Fibroblast of lung (primary cell): ENCODE results near the gene S1PR1. TPM values are rescaled to one million over a fixed set of nuclear protein-coding genes. Genes with fewer than 3 reads are reported as not detected.

ENCODE experiments used
- DNase-seq, 2 donors: peaks; one replicate each; pipeline versions ENCODE4 v3.0.0 to v3.0.0-alpha.2; 2010; ENCODE audit warnings: low read depth in 2 of 2
- H2AFZ ChIP-seq: 2 replicates; pipeline ENCODE4 v1.5.1; 2012; ENCODE audit warnings: low read length, control low read depth, inconsistent platforms
- H3K27ac ChIP-seq: 2 replicates; pipeline ENCODE4 v1.5.1; 2011; ENCODE audit warnings: low read length, control low read depth; ENCODE audit not compliant: insufficient read depth
- H3K27me3 ChIP-seq: 2 replicates; pipeline ENCODE4 v1.5.1; 2011; ENCODE audit warnings: mild to moderate bottlenecking, low read length; ENCODE audit not compliant: control insufficient read depth, insufficient read depth
- H3K36me3 ChIP-seq: 2 replicates; pipeline ENCODE4 v1.5.1; 2011; ENCODE audit warnings: low read length; ENCODE audit not compliant: control insufficient read depth, insufficient read depth
- H3K4me1 ChIP-seq: 2 replicates; pipeline ENCODE4 v1.5.1; 2011; ENCODE audit warnings: low read length; ENCODE audit not compliant: control insufficient read depth, insufficient read depth; ENCODE audit errors: extremely low read depth
- H3K4me2 ChIP-seq: 2 replicates; pipeline ENCODE4 v1.5.1; 2011; ENCODE audit warnings: low read length, control low read depth; ENCODE audit not compliant: insufficient read depth; ENCODE audit errors: extremely low read depth
- H3K4me3 ChIP-seq, 4 experiments: fragments of 200-600 bp in 1 of 4; sonication (generic) in 1 of 4; replicated peaks in 1 of 4; 2 replicates each; pipeline ENCODE4 v1.5.1; 2011 to 2016; ENCODE audit warnings: low read length in 4 of 4, low read depth in 3 of 4, mild to moderate bottlenecking in 3 of 4, control low read depth in 2 of 4, inconsistent platforms in 1 of 4, mixed read lengths in 1 of 4; ENCODE audit not compliant: insufficient read depth in 1 of 4; ENCODE audit errors: control extremely low read depth in 1 of 4
- H3K79me2 ChIP-seq: 2 replicates; pipeline ENCODE4 v1.5.1; 2012; ENCODE audit warnings: mild to moderate bottlenecking, low read length, inconsistent platforms; ENCODE audit not compliant: control insufficient read depth, insufficient read depth
- H3K9ac ChIP-seq: 2 replicates; pipeline ENCODE4 v1.5.1; 2011; ENCODE audit warnings: mild to moderate bottlenecking, low read length, control low read depth; ENCODE audit not compliant: insufficient read depth
- H3K9me3 ChIP-seq: 2 replicates; pipeline ENCODE4 v1.5.1; 2012; ENCODE audit warnings: low read depth, low read length; ENCODE audit not compliant: control insufficient read depth, insufficient read depth
- H4K20me1 ChIP-seq: 2 replicates; pipeline ENCODE4 v1.5.1; 2011; ENCODE audit warnings: low read length; ENCODE audit not compliant: control insufficient read depth, insufficient read depth; ENCODE audit errors: extremely low read depth
- EZH2 ChIP-seq: IDR thresholded peaks from 2 replicates; pipeline ENCODE4 v1.5.1; 2012; ENCODE audit warnings: low read length, control low read depth, mild to moderate bottlenecking; ENCODE audit errors: missing control alignments
- polyA plus RNA-seq, 2 donors: library from polyadenylated mRNA; depleted of rRNA in 1 of 2; stranded (reverse) in 1 of 2; unstranded in 1 of 2; fragments of >200 nt; gene quantifications; 2 replicates each; pipeline ENCODE4 v1.2.1, GENCODE V29; 2011 to 2012; ENCODE audit warnings: missing spikeins in 1 of 2
- total RNA-seq: library from RNA; depleted of rRNA; stranded (reverse); fragments of >200 nt; gene quantifications from 2 replicates; pipeline ENCODE4 v1.2.1, GENCODE V29; 2014
- TF ChIP-seq, protein P1 (sequence below), 2 donors: IDR thresholded peaks in 1 of 2; conservative IDR thresholded peaks in 1 of 2; 1 replicate in 1 of 2; 2 replicates in 1 of 2; pipeline ENCODE4 v1.5.1; 2011 to 2012; ENCODE audit warnings: low read length in 2 of 2, control low read depth in 1 of 2, inconsistent platforms in 1 of 2, low read depth in 1 of 2, mild to moderate bottlenecking in 1 of 2

Gene S1PR1
- total and polyA plus RNA-seq, 2 donors (not counting 1 experiment from before 2014, with no cell fraction given) = 6.2 to 10.4 TPM

DNA sequence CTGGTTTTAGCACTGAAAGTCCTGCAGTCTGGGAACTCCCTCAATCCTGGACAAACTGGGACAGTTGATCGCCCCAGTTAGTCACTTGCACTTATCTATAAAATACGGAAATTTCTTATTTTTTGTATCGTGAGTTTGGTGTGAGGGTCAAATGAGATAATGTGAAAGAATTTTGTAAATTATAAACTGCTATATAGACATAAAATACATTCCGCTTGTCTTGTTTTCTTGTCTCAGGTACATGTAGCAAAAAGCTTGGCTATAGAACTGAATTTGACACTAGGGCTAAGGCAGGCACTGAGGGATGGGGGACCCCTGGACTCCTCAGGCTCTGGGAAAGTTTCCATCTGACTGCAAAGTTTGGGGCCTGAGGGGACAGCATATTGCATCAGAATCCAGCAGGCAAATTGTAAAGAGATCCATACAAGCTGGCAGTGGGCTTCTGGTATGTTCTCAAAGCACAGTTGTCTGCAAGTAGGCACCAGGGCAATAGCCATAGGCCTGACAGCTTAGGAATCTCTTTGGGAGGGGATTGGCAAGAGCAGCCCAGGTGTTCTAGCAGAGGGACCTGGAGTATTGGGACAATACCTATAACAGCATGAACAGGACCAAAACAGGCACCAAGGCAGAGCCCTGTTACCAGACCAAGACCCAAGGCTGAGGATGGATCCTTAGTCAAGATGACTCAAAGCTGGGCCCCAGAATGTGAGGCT, 44.3 kb downstream of the S1PR1 start:
- no peak overlapping the region for H3K4me2 ChIP-seq
- H3K79me2 ChIP-seq = no peaks in the 10 kb centered on the region
- no peak overlapping the region for H2AFZ ChIP-seq
- no peaks in the 10 kb centered on the region for H3K36me3 ChIP-seq
- H3K27ac ChIP-seq = no peak overlapping the region
- H3K9ac ChIP-seq = no peak overlapping the region
- H4K20me1 ChIP-seq = no peaks in the 10 kb centered on the region
- no peaks in the 10 kb centered on the region for H3K27me3 ChIP-seq
- no peaks in the 10 kb centered on the region for H3K9me3 ChIP-seq
- H3K4me1 ChIP-seq = no peaks in the 10 kb centered on the region
- no peak for DNase-seq
- H3K4me3 ChIP-seq = no peak overlapping the region
- TF ChIP-seq EZH2 = no peak
- TF ChIP-seq, protein P1, sequence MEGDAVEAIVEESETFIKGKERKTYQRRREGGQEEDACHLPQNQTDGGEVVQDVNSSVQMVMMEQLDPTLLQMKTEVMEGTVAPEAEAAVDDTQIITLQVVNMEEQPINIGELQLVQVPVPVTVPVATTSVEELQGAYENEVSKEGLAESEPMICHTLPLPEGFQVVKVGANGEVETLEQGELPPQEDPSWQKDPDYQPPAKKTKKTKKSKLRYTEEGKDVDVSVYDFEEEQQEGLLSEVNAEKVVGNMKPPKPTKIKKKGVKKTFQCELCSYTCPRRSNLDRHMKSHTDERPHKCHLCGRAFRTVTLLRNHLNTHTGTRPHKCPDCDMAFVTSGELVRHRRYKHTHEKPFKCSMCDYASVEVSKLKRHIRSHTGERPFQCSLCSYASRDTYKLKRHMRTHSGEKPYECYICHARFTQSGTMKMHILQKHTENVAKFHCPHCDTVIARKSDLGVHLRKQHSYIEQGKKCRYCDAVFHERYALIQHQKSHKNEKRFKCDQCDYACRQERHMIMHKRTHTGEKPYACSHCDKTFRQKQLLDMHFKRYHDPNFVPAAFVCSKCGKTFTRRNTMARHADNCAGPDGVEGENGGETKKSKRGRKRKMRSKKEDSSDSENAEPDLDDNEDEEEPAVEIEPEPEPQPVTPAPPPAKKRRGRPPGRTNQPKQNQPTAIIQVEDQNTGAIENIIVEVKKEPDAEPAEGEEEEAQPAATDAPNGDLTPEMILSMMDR (conservative IDR thresholded peaks at IDR 0.05 in 1 of 2, IDR thresholded peaks at IDR 0.05 in 1 of 2; ENCODE audit: low read depth in 1 of 2, low read length in 2 of 2) = no peak

GRCh38 chr1:101281751-101282150, 44.9 kb downstream of the S1PR1 start:
- Histone ChIP-seq H3K79me2 (no peaks in the 10 kb centered on the region), H3K36me3 (no peaks in the 10 kb centered on the region), H3K4me1 (no peaks in the 10 kb centered on the region), H4K20me1 (no peaks in the 10 kb centered on the region), H2AFZ (no peak overlapping the region), H3K4me2 (no peak overlapping the region), H3K27ac (no peak overlapping the region), H3K27me3 (no peaks in the 10 kb centered on the region), H3K9me3 (no peaks in the 10 kb centered on the region), H3K4me3 (no peak overlapping the region), H3K9ac (no peak overlapping the region)
- DNase-seq = no peak
- TF ChIP-seq, protein P1 (conservative IDR thresholded peaks at IDR 0.05 in 1 of 2, IDR thresholded peaks at IDR 0.05 in 1 of 2; ENCODE audit: low read depth in 1 of 2, low read length in 2 of 2) = no peak
- no peak for TF ChIP-seq EZH2

GRCh38 chr1:101282314-101283038, 45.7 kb downstream of the S1PR1 start:
- no peaks in the 10 kb centered on the region for H3K4me1 ChIP-seq
- no peaks in the 10 kb centered on the region for H3K36me3 ChIP-seq
- no peaks in the 10 kb centered on the region for H3K9me3 ChIP-seq
- H2AFZ ChIP-seq = no peak overlapping the region
- no peak overlapping the region for H3K9ac ChIP-seq
- no peak overlapping the region for H3K4me2 ChIP-seq
- peak; percentile 33 to 67 for DNase-seq
- no peaks in the 10 kb centered on the region for H4K20me1 ChIP-seq
- H3K27ac ChIP-seq = no peak overlapping the region
- TF ChIP-seq, protein P1 (conservative IDR thresholded peaks at IDR 0.05 in 1 of 2, IDR thresholded peaks at IDR 0.05 in 1 of 2; ENCODE audit: low read depth in 1 of 2, low read length in 2 of 2) = no peak
- no peak for TF ChIP-seq EZH2
- no peaks in the 10 kb centered on the region for H3K79me2 ChIP-seq
- no peaks in the 10 kb centered on the region for H3K27me3 ChIP-seq
- no peak overlapping the region for H3K4me3 ChIP-seq
